GM19025 (cell line): Measurements from ENCODE around the gene PRXL2A.
"Not testable (repeated sequence)": the region's sequence is repeated elsewhere in the genome, so short reads cannot be mapped to it uniquely, and the experiment has no call there.

Source experiments
- ATAC-seq: cut with Tn5 transposase; IDR thresholded peaks from one replicate; pipeline ENCODE4 v1.9.1; 2021; ENCODE audit warnings: mild to moderate bottlenecking, low read depth, moderate library complexity; ENCODE audit not compliant: unreplicated experiment

Gene PRXL2A

DNA sequence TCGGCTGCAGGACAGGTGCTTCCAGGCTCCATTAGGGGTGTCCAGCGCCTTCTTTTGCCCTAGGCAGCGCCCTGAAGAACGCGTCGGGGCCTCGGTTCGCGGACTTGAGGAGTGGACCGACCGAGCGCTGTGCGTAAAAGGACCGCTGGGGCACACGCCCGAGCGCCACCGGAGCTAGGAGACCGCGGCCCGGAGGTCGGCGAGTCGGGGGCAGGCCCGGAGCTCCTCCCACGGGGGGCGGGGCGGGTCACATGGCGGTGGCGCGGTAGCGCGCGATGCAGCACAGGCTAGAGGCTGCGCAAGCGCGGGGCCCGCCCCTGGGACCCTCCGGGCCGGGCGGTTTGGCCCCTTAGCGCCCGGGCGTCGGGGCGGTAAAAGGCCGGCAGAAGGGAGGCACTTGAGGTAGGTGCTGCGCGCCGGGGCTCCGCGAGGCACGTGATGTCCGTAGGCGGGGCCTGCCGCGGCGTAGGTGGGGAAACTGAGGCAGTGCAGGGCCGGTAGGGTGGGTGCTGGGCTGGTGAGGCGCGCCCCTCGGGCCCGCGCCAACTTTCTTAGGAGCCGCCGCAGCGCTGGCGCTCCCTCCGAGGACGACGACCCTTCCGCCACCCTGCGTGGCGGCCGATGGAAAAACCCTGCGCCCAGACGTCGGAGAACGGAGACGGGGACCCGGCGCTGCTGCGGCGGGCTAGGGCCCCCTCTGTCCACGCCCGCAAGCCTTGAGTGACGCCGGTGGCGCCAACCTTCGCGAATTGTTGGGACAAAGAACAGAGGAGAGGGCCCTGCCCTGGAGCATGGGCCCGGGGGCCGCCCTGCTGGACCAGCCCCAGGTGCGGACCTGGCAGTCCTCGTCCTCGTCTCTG lies at the start of gene PRXL2A:
Gene PRXL2A, plus strand, starts transcription at position 310 of the 860 bp plus-strand sequence. CDS start 11,917 bp downstream, outside the sequence.
- peak; percentile 95 for ATAC-seq

DNA sequence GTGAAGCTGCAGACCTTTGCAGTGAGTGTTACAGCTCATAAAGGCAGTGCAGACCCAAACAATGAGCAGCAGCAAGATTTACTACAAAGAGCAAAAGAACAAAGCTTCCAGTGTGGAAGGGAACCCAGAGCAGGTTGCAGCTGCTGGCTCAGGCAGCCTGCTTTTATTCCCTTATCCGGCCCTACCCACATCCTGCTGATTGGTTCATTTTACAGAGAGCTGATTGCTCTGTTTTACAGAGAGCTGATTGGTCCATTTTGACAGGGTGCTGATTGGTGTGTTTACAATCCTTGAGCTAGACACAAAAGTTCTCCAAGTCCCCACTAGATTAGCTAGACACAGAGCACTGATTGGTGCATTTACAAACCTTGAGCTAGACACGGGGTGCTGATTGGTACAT lies 49.4 kb upstream of the PRXL2A start:
- not testable (repeated sequence) for ATAC-seq

DNA sequence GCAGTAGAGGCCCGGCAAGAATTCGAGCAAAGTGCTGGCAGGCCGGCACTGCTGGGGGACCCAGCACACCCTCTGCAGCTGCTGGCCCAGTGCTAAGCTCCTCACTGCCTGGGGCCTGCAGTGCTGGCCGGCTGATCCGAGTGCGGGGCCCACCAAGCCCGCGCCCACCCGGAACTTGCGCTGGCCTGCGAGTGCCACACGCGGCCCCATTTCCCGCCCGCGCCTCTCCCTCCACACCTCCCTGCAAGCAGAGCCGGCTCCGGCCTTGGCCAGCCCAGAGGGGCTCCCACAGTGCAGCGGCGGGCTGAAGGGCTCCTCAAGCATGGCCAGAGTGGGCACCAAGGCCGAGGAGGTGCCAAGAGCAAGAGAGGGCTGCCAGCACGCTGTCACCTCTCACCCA lies 48.7 kb upstream of the PRXL2A start:
- no peak for ATAC-seq

GRCh38 chr10:80365510-80365909 lies 42.8 kb upstream of the PRXL2A start:
- no peak for ATAC-seq

- no peak for ATAC-seq
These were observed 36.9 kb upstream of the PRXL2A start for GRCh38 chr10:80371467-80371866.

DNA sequence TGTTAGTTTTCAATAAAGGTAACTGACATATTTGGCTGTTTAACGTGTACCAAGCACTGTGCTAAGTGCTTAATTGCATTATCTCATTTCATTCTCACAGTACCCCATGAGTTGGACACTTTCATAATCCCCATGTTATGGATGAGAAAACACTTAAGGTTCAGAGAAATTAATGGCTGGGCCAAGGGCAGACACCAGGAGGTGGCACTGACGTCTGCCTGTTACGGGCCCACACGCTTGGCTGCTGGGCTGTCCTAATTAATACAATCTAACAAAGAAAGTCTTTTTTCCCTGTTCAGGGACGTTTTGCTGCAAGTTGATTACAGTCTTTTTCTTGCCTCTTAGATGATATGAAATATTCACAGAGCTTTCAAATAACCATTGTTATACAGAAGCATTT lies 35.7 kb upstream of the PRXL2A start:
- ATAC-seq = no peak

DNA sequence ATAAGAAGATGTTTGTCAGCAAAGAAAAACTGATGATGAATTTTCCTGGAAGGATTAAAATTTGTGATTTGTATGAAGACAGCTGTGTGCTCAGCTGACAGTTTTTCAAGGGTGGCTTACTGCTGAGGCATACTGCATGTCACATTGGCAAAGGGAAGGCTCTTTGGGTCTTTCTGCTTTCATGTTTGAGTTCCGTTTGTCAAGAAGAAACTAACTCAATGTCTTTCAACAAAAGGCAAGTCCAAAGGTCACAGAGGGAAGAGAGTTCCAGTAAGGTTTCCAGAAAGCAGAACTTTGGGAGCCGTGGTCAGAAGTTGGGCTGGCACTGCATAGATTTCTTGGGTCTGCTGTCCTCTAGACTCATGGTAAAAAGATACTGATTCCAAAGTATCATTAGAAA lies 34.8 kb upstream of the PRXL2A start:
- no peak for ATAC-seq

DNA sequence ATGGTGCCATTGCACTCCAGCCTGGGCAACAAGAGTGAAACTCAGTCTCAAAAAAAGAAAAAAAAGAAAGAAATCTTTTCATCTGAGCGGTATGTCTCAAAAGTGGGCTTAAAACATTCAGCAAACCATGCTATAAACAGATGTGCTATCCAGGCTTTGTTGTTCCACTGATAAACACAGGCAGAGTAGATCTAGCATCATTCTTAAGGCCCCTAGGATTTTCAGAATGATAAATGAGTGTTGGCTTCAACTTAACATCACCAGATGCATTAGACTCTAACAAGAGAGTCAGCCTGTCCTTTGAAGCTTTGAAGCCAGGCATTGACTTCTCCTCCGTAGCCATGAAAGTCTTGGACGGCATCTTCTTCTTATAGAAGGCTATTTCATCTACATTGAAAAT lies 28.6 kb upstream of the PRXL2A start:
- no peak for ATAC-seq

DNA sequence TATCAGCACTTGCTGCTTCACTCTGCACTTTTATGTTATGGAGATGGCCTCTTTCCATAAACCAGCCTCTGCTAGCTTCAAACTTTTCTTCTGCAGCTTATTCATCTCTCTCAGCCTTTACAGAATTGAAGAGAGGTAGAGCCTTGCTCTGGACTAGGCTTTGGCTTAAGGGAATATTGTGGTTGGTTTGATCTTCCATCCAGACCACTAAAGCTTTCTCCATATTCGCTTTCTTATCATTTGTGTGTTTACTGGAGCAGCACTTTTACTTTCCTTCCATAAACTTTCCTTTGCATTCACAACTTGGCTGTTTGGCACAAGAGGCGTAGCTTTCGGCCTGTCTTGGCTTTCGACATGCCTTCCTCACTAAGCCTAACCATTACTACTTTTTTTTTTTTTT lies 28.2 kb upstream of the PRXL2A start:
- no peak for ATAC-seq

- no peak for ATAC-seq
These were observed 25.4 kb upstream of the PRXL2A start for GRCh38 chr10:80382989-80383388.

DNA sequence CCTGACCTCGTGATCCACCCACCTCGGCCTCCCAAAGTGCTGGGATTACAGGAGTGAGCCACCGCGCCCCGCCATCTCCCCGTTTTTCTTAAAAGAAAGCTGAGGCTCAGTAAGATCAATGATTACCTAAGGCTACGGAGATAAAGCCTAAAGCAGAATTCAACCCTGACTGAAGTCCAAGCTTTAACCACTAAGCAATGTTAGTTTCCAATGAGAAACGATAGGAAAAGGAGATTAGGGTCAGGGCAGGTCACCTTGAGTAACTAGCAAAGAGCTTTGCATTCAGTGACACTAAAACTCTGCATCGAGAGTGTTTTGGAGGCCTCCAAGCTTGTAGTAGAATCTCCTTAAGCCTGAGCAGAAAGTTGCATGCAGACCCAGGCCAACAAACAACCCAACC lies 17.6 kb upstream of the PRXL2A start:
- no peak for ATAC-seq

DNA sequence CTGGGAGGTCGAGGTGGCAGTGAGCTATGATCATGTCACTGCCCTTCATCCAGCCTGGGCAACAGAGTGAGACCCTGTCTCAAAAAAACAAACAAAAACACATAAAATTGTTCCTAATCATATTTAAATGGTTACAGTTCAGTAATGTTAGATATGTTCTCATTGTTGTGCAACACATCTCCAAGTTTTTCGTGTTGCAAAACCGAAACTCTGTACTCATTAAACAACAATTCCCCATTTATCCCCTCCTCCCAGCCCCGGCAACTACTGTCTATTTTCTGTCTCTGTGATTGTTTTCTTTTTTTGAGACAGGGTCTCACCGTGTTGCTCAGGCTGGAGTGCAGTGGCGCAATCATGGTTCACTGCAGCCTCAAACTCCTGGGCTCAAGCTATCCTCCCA lies 16.1 kb upstream of the PRXL2A start:
- no peak for ATAC-seq

- no peak for ATAC-seq
These were observed 13.9 kb upstream of the PRXL2A start for GRCh38 chr10:80394358-80394916.

GRCh38 chr10:80397014-80397413 lies 11.3 kb upstream of the PRXL2A start:
- no peak for ATAC-seq

GRCh38 chr10:80400136-80400804 lies 8.1 kb upstream of the PRXL2A start:
- no peak for ATAC-seq

- no peak for ATAC-seq
These were observed 3.3 kb upstream of the PRXL2A start for GRCh38 chr10:80405035-80405434.

GRCh38 chr10:80405626-80406025 lies 2.7 kb upstream of the PRXL2A start:
- no peak for ATAC-seq

DNA sequence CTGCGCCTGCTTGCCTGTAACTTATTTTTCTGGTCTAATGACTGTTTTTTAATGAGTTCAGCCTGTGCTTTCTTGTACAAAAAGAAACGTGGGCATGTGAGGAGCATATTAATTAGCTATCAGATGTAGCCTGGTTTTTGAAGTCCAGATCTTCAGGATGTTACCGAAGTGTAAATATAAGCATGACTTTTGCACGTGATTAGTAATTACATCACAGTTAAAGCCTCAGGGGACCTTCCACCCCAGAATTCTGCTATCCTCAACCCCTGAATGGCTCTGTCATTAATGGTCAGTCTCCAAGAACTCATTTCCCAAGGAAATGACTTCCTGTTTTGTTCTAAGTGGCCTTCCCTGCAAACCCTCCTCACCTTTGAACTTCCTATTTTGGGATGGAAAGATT lies 2.1 kb upstream of the PRXL2A start:
- ATAC-seq = no peak

- no peak for ATAC-seq
These were observed 524 bp upstream of the PRXL2A start for GRCh38 chr10:80407812-80408241.

- no peak for ATAC-seq
These were observed 770 bp downstream of the PRXL2A start for GRCh38 chr10:80409121-80409520.

- no peak for ATAC-seq
These were observed 1.8 kb downstream of the PRXL2A start for GRCh38 chr10:80410122-80410521.
